ENCODE data around the gene NUDT16L1. TPM values are rescaled to one million over a fixed set of nuclear protein-coding genes. Genes with fewer than 3 reads are reported as not detected.

The NUDT16L1 gene
- total RNA-seq, 1 experiment from 2014 or later, result 26.7 TPM

DNA sequence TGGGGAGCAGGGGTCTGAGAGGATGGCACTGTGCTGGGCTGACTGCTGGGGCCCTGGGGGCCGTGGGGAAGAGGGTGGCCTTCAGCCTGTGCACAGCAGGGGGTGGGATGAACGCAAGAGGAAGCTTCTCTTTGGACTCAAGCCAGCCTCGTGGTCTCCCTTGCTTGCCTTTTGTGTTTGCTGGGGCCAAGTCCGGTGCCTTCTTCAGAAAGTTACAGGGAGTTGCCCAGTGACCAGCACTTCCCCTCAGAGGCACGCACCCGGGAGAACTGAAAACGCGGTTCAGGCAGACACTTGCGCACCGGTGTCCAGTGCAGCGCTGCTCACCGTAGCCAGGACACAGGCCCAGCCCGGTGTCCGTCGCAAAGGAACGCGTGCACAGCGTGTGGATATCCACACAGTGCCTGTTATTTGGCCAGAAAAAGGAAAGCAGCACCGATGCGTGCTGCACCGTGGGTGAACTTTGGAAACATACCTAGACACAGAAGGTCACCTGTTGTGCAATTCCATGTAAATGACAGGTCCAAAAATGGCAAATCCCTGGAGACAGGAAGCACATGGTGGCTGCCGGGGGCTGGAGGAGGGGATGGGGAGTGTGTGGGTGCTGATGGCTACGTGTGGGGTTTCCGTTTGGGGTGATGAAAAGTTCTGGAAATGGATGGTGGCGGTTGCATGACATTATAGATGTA is 29.4 kb upstream of the NUDT16L1 start:
- DNase-seq (ENCODE audit: low read depth), result no peak

- DNase-seq (ENCODE audit: low read depth), result no peak
These were observed 28.6 kb upstream of the NUDT16L1 start for GRCh38 chr16:4664538-4665418.

GRCh38 chr16:4666537-4667202 is 26.7 kb upstream of the NUDT16L1 start:
- no peak for DNase-seq (ENCODE audit: low read depth)

GRCh38 chr16:4667203-4667963 is 26.0 kb upstream of the NUDT16L1 start:
- no peak for DNase-seq (ENCODE audit: low read depth)

GRCh38 chr16:4668313-4668960 is 24.9 kb upstream of the NUDT16L1 start:
- DNase-seq (ENCODE audit: low read depth), result no peak

DNA sequence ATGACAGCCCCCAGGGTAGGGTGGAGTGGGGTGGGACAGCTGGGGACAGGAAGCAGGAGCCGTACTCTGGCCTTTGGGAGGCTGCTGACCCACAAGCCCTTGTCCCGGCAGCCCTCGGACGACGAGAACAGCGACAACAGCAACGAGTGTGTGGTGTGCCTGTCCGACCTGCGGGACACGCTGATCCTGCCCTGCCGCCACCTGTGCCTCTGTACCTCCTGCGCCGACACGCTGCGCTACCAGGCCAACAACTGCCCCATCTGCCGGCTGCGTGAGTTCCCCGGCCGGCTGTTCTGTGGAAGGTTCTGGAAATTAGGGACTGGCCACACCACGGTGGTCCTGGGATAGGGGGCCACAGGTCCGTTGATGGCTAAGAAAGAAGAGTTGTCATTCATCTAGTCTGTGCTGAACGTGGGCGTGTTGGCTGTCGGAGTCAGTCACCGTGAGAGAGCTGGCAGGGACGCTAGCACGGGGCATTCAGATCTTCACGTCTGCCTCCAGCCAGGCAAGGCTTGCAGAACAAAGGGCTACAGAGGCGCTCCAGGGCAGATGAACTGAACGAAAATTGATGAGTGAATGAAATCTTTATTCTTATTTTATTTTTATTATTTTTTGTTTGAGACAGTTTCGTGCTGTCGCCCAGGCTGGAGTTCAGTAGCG is 19.8 kb upstream of the NUDT16L1 start:
- no peak for DNase-seq (ENCODE audit: low read depth)

DNA sequence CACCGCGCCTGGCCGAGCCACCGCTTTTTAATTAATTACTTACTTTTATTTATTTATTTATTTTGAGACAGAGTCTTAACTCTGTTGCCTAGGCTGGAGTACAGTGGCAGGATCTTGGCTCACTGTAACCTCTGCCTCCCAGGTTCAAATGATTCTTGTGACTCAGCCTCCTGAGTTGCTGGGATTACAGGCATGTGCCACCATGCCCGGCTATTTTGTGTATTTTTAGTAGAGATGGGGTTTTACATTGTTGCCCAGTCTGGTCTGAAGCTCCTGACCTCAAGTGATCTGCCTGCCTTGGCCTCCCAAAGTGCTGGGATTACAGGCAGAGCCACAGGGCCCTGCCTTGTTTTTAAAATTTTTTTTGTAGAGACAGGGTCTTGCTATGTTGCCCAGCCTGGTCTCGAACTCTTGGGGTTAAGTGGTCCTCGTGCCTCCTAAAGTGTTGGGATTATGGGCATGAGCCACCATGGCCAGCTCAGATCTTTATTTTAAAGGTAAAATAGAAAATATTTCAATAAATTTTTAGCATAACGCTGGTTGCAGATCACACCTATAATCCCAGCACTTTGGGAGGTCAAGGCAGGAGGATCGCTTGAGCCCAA is 18.3 kb upstream of the NUDT16L1 start:
- DNase-seq (ENCODE audit: low read depth), result no peak

GRCh38 chr16:4675864-4676786 is 17.2 kb upstream of the NUDT16L1 start:
- DNase-seq (ENCODE audit: low read depth), result no peak

GRCh38 chr16:4676831-4677230 is 16.5 kb upstream of the NUDT16L1 start:
- DNase-seq (ENCODE audit: low read depth), result no peak

DNA sequence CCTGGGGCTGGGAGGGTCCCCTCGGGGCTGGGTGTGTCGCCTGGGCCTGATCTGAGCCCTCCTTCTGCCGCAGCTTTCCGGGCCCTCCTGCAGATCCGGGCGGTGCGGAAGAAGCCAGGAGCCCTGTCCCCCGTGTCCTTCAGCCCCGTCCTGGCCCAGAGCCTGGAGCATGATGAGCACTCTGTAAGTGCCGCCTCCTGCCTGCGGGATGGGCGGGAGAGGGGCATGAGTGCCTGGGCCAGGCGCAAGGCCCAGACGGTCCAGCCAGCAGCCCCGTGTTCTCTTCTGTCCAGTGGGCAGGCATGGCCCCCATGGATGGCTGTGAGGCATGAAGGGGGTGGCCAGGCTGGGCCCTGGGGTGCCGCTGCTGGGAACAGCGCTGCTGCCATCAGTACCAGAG is 16.0 kb upstream of the NUDT16L1 start:
- no peak for DNase-seq (ENCODE audit: low read depth)

DNA sequence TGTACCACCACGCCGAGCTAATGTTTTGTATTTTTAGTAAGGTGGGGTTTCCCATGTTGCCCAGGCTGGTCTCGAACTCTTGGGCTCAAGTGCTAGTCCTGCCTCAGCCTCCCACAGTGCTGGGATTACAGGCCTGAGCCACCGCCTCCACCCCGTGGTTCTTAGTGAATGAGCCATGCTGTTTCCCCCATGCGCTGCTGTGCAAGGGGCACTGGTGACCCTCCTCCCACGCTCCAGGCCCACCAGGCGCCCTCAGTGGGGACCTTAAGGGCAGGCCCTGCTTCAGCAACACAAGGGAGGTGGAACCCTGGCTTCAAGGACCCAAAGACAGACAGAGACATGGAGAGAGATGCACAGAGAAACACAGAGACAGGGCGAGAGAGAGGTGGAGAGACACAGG is 15.4 kb upstream of the NUDT16L1 start:
- DNase-seq (ENCODE audit: low read depth), result no peak

DNA sequence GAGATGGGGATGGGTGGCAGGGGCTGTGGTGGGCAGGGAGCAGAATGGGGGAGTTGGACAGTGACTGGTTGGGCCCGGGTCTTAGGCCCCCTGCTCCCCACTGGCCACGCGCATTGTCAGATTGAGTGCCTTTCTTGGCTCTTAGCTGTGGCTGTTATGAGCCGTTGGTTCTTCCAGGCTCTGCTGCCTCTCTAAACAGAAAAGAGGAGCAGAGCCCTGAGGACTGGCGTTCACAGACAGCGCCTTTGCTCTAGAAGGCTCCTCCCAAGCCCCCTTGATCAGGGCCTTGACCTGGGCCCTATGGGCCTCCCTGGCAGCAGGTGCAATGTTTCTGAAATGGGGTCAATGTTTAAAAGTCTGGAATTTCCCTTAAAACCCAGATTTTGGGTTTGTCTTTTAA is 14.8 kb upstream of the NUDT16L1 start:
- DNase-seq (ENCODE audit: low read depth), result no peak

DNA sequence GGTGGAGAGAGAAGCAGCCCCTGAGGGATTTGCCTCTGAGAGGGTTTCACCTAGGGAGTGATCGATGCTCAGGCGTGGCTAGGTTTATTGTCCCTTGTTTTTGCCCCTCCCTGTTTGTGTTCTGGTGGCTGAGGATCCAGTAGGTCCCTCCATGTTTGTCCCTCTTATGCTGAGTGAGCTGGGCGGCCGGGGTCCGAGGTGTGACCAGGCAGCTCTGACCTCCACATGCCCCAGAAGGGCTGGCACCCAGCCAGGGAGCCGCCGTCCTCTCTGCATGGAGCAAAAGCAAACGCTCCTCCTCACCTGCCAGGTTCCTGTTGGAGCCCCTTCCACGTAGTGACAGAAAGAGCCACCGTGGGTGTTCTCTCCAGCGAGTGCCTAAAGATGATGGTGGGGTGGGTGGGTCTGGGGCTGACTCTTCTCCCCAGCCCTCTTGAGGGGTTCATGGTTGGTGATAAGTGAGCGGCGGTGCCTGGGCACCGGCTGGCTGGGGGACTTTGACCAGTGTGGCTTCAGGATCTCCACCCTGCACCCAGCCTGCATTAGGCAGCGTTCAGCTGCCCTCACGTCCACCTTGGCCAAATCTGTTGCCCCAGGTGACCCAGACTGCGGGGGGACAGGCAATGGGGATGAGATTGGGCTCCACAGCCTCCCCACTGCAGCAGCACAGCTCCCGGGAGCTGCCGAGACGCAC is 14.1 kb upstream of the NUDT16L1 start:
- DNase-seq (ENCODE audit: low read depth), result no peak

GRCh38 chr16:4679850-4680636 is 13.3 kb upstream of the NUDT16L1 start:
- DNase-seq (ENCODE audit: low read depth), result peak; percentile 78

- DNase-seq (ENCODE audit: low read depth), result no peak
These were observed 12.5 kb upstream of the NUDT16L1 start for GRCh38 chr16:4680673-4681470.

- DNase-seq (ENCODE audit: low read depth), result no peak
These were observed 11.8 kb upstream of the NUDT16L1 start for GRCh38 chr16:4681471-4682083.

Data from Daoy (cell line).